ENCODE results near the gene ARMC12.
"Not testable (repeated sequence)": the region's sequence is repeated elsewhere in the genome, so short reads cannot be mapped to it uniquely, and the experiment has no call there.

Gene ARMC12, protein sequence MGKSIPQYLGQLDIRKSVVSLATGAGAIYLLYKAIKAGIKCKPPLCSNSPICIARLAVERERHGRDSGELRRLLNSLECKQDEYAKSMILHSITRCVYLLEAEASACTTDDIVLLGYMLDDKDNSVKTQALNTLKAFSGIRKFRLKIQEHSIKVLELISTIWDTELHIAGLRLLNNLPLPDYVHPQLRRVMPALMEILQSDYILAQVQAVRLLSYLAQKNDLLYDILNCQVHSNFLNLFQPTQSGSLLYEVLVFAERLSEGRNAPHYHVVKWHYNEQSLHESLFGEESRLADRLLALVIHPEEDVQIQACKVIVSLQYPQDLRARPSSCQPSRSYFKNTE

DNA sequence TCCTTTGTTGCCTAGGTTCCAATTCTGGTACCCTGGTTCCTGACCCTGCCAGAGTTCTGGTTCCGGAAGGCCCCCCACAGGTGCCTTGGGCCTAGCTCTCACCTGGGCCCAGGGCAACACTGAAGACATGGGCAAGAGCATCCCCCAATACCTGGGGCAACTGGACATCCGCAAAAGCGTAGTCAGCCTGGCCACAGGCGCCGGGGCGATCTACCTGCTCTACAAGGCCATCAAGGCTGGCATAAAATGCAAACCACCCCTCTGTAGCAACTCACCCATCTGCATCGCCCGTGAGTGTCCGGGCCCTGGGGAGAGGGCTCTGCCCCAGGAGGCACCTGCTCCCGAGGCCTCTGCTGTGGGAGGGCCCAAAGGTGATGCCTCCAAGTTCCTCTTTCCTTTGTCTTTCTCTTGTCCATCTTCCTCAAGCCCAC, at the start of gene ARMC12:
Gene ARMC12, plus strand, starts transcription at position 51 of the 431 bp plus-strand sequence. Its CDS starts 77 bp downstream, at position 128.
- FAIRE-seq: no peak

DNA sequence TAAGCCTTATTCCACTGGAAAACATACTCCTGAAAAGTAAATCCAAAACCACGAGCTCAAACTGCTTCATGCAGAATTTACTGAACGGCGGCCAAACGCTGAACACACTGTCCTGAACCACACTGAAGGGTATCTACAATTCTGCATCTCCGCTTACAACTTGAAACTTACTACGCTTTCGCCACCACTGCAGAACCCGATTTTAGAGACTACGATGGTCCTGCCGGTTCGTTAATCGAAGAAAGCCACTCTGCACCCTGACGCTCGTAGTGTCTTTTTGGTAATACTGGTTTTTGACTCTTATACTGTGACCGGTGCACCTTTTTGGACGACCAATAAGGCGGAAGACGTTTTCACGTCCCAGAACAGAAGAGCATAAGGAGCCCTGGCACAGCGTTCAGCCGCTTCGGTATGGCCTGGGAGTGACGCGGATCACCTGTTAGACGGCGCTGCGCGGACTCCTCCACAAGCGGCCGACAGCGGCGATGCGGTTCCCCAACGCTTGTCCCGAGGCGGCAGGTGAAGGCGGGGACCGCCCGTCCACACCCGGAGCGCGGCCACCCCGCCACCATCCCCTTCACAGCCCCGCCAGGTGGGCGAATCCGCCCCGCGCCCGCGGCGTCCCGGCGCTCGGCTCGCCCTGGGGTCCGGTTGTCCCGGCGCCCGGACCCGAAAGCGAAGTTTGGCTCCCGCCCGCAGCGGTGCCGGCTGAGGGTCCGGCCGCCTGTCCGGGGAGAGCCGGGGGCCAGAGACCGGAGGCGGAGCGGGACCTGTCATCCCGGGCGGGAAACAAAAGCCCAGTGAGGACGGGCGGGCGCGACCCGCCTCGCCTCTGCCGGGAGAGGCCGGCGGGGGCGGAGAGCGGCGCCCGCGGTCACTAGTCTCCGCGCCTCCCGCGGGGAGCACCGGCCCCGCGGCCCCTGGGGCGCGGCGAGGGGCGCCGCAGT, 48.9 kb upstream of the ARMC12 start:
- no peak for FAIRE-seq

- no peak for FAIRE-seq
Observed at GRCh38 chr6:35688605-35689322, 48.1 kb upstream of the ARMC12 start, which contains the start of gene FKBP5. Gene FKBP5 (minus strand): TSS chr6:35688915. CDS start chr6:35642824, 46,091 bp downstream.

DNA sequence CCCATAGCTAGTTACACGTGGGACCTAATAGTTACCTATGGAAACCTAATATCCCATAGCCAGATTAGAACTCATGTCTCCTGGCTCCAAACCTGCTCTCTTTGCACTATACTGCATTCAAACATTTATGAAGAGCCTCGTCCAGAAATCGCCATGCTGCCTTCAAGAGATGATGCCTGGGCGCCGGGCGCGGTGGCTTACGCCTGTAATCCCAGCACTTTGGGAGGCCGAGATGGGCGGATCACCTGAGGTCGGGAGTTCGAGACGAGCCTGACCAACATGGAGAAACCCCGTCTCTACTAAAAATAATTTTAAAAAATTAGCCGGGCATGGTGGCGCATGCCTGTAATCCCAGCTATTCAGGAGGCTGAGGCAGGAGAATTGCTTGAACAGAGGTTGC, 46.8 kb upstream of the ARMC12 start:
- FAIRE-seq: not testable (repeated sequence)

GRCh38 chr6:35690484-35690883, 46.3 kb upstream of the ARMC12 start:
- no peak for FAIRE-seq

GRCh38 chr6:35691027-35691824, 45.6 kb upstream of the ARMC12 start:
- FAIRE-seq: no peak

DNA sequence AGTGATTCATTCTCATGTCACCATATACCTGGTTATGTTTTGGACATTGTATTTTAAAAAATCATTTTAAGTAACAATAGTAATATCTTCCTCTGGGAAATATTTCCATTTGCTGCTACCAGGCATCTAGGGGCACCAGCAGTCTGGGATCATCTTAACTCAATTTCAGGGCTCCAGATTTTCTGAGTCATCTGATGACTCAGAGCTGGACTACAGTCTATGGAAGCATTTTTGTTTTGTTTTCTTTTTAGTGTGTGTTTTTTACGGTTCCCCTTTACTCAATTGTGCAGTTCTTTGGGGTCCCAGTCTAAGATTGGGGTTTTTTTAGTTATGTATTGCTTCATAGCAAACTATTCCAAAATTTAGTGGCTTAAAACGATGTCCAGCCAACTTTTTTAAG, 42.4 kb upstream of the ARMC12 start:
- no peak for FAIRE-seq

GRCh38 chr6:35698430-35698829, 38.4 kb upstream of the ARMC12 start:
- not testable (repeated sequence) for FAIRE-seq

DNA sequence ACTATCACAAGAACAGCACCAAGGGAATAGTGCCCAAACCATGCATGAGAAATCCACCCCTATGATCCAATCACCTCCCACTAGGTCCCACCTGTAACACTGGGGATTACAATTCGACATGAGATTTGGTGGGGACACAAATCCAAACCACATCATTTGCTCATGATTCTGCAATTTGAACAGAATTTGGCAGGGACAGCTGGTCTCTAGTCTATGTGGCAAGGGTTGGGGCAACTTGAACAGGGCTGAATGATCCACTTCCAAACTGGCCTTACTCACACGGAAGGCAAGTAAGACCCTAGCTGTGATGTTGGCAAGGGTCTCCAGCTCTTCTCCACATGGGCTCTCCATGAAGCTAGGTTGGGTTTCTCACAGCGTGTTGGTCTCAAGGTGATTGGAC, 38.0 kb upstream of the ARMC12 start:
- no peak for FAIRE-seq

GRCh38 chr6:35703554-35703953, 33.3 kb upstream of the ARMC12 start:
- no peak for FAIRE-seq

GRCh38 chr6:35706468-35706867, 30.4 kb upstream of the ARMC12 start:
- no peak for FAIRE-seq

- no peak for FAIRE-seq
Observed at GRCh38 chr6:35707714-35708407, 29.0 kb upstream of the ARMC12 start.

DNA sequence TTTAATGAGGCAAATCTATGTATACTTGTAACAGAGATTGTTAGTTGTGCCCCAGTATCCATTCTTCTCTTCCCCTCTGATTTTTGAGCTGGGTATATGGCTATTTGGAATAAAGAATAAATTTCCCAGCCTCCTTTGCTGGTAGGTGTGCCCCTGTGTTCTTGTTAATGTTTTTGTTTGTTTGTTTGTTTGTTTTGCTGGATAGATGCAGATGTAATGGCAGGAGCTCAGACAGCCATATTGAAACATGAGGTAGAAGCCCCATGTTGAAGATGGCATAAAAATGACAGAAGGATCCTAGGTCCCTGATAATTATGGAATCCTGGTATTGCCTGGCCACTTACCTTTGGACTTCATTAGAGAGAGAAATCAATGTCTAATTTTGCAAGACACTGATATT, 28.2 kb upstream of the ARMC12 start:
- FAIRE-seq: no peak

- no peak for FAIRE-seq
Observed at GRCh38 chr6:35710241-35710847, 26.5 kb upstream of the ARMC12 start.

- no peak for FAIRE-seq
Observed at GRCh38 chr6:35711731-35712130, 25.1 kb upstream of the ARMC12 start.

DNA sequence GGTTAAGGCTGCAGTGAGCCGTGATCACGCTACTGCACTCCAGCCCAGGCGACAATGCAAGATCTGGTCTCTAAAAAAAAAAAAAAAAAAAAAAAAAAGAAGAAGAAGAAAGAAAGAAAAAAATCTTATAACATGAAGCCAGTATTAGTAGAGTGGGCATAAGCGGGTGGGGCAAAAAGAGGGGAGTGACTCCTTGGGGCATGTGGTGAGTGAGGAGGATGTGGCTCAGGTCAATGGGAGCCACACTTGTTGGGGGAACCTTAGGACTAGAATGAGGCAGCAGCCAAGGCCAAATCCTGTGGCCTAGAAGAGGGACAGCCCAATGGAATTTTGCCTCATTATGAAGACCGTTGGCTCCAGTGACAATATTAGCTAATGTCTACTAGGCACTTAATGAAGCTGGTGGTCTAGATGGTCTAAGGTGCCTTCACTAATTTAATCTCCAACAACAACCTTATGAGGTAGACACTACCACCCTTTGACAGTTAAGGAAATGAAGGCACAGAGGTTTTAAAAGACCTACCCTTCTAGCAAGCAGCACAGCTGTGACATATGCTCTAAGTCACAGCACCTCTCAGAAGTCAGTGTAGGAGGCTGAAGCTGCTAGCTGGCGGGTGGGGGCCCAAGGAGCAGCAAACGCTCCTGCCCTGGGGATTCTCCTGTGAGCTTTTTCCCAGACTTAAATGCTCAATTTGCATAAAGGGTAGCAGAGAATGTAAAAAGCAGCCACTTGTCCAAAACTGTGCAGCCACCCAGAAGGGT, 23.6 kb upstream of the ARMC12 start:
- no peak for FAIRE-seq

DNA sequence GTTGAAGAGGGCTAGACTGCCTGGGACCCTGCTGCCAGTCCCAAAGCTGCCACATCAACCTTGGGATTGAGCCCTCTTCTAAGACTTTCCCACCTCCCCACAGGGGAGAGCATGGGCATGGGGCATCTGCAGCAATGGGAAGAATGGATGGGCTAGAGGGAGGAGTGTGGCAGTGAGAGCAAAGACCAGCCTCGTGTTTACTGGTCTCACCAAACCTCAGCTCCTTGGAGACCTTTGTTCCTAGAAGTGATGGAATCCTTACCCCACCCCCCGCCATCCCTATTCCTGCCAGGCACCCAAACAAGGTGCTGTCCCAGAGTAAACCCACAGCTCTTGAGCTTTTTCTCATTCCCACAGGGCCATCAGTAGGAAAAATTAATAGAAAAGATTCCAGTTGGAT, 20.0 kb upstream of the ARMC12 start:
- FAIRE-seq: no peak

- FAIRE-seq: no peak
Observed at GRCh38 chr6:35717449-35718374, 19.1 kb upstream of the ARMC12 start.

- no peak for FAIRE-seq
Observed at GRCh38 chr6:35718375-35718736, 18.5 kb upstream of the ARMC12 start.

Measured in A204.1 (cell line).